Brain microvascular endothelial cell (primary cell): Measurements from ENCODE around the gene ENTPD6.

Experiments
- DNase-seq: peaks from one replicate; pipeline ENCODE4 v3.0.0-alpha.2; 2020
- H3K27ac ChIP-seq: fragments of 250-450 bp; sonication (Bioruptor Pico); 2 replicates; pipeline ENCODE4 v1.5.1; 2020; ENCODE audit warnings: mild to moderate bottlenecking, moderate library complexity
- H3K27me3 ChIP-seq: fragments of 250-450 bp; sonication (Bioruptor Pico); replicated peaks from 2 replicates; pipeline ENCODE4 v1.5.1; 2020; ENCODE audit warnings: mild to moderate bottlenecking
- H3K36me3 ChIP-seq: fragments of 250-450 bp; sonication (Bioruptor Pico); replicated peaks from 2 replicates; pipeline ENCODE4 v1.5.1; 2020; ENCODE audit warnings: mild to moderate bottlenecking
- H3K4me3 ChIP-seq: 2 replicates; pipeline ENCODE4 v1.5.1; 2011; ENCODE audit warnings: low read depth, mild to moderate bottlenecking, control low read depth, low read length, moderate library complexity
- in situ Hi-C: cut with HindIII; loops from 2 replicates; pipeline ENCODE4 v1.10.0; 2017; ENCODE audit warnings: low sequenced_read_pairs, low pct_ligation_motif_present
- TF ChIP-seq, protein P1 (sequence below): IDR thresholded peaks from 2 replicates; pipeline ENCODE4 v1.5.1; 2011; ENCODE audit warnings: low read depth, mild to moderate bottlenecking, moderate library complexity, low read length, control low read depth, inconsistent platforms; ENCODE audit errors: missing control alignments

ENTPD6 gene

DNA sequence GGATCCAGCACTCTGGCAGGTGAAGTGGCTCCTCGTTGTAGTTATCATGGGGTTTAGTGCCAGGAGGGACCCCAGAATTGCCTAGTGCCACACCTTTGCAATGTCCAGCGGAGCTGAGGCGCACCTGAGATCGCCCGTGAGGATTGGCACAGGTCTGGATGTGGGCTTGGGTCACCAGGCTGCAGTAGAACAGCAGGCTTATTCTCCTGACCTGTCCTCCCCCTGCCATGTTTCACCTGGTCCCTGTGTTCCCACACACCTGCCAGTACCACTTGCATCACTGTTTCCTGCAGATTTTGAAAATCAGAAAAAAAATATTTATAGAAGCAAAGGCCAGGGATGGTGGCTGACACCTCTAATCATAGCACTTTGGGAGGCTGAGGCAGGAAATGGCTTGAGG, 16.7 kb downstream of the ENTPD6 start:
- Histone ChIP-seq H3K36me3 (peaks cover 46% of the 10 kb centered on the region), H3K27ac (no peak overlapping the region), H3K27me3 (no peaks in the 10 kb centered on the region), H3K4me3 (no peak overlapping the region)
- TF ChIP-seq, protein P1, sequence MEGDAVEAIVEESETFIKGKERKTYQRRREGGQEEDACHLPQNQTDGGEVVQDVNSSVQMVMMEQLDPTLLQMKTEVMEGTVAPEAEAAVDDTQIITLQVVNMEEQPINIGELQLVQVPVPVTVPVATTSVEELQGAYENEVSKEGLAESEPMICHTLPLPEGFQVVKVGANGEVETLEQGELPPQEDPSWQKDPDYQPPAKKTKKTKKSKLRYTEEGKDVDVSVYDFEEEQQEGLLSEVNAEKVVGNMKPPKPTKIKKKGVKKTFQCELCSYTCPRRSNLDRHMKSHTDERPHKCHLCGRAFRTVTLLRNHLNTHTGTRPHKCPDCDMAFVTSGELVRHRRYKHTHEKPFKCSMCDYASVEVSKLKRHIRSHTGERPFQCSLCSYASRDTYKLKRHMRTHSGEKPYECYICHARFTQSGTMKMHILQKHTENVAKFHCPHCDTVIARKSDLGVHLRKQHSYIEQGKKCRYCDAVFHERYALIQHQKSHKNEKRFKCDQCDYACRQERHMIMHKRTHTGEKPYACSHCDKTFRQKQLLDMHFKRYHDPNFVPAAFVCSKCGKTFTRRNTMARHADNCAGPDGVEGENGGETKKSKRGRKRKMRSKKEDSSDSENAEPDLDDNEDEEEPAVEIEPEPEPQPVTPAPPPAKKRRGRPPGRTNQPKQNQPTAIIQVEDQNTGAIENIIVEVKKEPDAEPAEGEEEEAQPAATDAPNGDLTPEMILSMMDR, result no peak
- in situ Hi-C loops, result no loop called here
- no peak for DNase-seq

DNA sequence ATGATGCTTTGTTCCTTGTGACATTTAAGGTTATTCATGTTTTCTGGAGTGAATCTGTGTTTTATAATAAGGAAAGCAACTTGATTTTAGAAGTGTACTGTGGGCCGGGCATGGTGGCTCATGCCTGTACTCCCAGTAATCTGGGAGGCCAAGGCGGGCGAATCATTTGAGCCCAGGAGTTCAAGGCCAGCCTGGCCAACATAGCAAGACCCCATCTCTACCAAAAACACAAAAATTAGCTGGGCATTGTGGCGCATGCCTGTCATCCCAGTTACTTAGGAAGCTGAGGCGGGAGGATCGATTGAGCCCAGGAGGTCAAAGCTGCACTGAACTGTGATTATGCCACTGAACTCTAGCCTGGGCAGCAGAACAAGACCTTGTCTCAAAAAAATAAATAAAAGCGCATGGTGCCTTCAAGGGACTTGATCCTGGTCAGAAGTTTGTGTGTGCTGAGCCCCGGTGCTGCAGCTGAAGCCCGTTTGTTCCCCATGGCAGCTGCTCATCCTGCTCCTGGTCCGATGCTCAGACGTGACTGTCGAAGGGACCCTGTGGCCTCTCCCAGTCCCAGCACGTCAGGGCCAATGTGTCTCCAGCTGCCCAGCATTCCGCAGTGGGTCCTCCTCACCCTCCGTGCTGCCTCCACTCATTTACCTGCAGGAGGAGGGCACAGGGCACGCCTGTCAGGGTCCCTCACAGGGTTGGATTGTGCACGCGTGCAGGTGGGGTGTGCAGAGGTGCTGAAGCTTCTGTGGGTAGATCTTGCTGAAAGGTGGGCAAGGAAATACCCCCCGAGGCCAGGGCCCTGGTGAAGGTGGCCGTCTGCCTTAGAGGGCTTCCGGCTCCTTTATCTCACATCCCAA, 18.3 kb downstream of the ENTPD6 start:
- H3K36me3 ChIP-seq, result peaks cover 54% of the 10 kb centered on the region
- H3K27me3 ChIP-seq, result no peaks in the 10 kb centered on the region
- H3K27ac ChIP-seq, result no peak overlapping the region
- H3K4me3 ChIP-seq, result no peak overlapping the region
- TF ChIP-seq, protein P1, result no peak
- in situ Hi-C loops, result no loop called here
- DNase-seq, result no peak

DNA sequence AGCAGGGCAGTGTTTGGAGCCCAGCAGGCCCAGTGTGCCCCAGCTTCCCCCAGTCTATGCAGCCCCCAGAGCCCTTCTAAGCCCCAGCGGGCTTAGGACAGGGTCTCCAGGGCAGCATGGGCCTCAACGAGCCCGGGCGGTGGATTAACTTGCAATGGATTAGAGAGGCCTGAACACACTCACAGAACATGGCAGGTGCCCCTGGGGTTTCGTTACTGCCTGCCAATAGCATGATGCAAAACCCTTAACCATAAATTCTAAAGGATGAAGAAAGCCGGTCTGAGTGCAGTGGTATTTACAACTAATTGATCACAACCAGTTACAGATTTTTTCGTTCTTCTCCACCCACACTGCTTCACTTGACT, 18.9 kb downstream of the ENTPD6 start:
- H3K27me3 ChIP-seq, result no peaks in the 10 kb centered on the region
- no peak overlapping the region for H3K27ac ChIP-seq
- in situ Hi-C loops, result no loop called here
- peaks cover 57% of the 10 kb centered on the region for H3K36me3 ChIP-seq
- DNase-seq, result no peak
- no peak overlapping the region for H3K4me3 ChIP-seq
- TF ChIP-seq, protein P1, result no peak

DNA sequence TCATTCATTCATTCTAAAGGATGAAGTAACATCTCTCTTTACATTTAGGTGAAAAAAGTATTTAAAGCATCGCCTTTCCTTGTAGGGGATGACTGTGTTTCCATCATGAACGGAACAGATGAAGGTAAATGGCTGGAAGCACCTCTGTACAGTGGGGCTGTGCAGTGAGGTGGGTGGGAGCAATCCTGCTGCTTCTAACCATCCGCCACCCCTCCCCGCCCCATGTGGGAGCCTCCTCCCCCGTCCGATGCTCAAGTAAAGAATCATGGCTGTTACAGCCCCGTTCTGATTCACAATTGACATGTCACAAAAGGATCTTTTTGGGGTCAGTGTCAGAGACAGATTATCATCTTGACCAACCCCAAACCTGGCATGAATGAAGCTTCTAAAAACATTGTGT, 19.3 kb downstream of the ENTPD6 start:
- Histone ChIP-seq H3K27me3 (no peaks in the 10 kb centered on the region), H3K27ac (no peak overlapping the region), H3K36me3 (peaks cover 55% of the 10 kb centered on the region), H3K4me3 (no peak overlapping the region)
- DNase-seq, result no peak
- in situ Hi-C loops, result no loop called here
- TF ChIP-seq, protein P1, result no peak

DNA sequence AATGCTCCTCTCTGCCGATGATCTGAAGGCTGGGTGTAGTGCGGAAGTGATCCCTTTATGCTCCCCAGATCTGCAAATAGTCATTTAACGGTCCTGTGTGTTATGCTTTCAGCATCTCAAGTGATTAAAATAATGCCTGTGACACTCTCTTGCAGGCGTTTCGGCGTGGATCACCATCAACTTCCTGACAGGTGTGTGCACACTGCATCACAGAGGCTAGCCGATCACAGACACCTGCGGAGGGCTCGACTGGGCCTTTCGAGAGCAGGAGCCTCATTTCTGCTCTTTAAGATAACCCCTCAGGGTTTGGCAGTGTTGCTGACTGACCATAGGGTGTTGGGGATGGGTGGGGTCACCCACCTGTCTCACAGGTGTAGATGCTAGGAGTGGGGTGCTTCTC, 20.0 kb downstream of the ENTPD6 start:
- no peak overlapping the region for H3K27ac ChIP-seq
- in situ Hi-C loops, result no loop called here
- TF ChIP-seq, protein P1, result no peak
- no peak overlapping the region for H3K4me3 ChIP-seq
- H3K27me3 ChIP-seq, result no peaks in the 10 kb centered on the region
- DNase-seq, result no peak
- H3K36me3 ChIP-seq, result peaks cover 53% of the 10 kb centered on the region
